RWPE2 (cell line): Measurements from ENCODE around the gene PTTG1IP2.

Experiments
- ATAC-seq: fragments of 200-7000 bp; cut with Tn5 transposase; 3 replicates; pipeline ENCODE4 v1.9.1; 2021; ENCODE audit warnings: low read depth
- DNase-seq: peaks from one replicate; pipeline ENCODE4 v3.0.0-alpha.2; 2020; ENCODE audit warnings: low spot score
- H3K27ac ChIP-seq: fragments of 450-650 bp; 2 replicates; pipeline ENCODE4 v1.5.1; 2017; ENCODE audit warnings: mild to moderate bottlenecking; ENCODE audit not compliant: poor library complexity, severe bottlenecking
- H3K27me3 ChIP-seq: fragments of 250-450 bp; sonication (Bioruptor Pico); 2 replicates; pipeline ENCODE4 v1.5.1; 2021; ENCODE audit warnings: mild to moderate bottlenecking, moderate library complexity; ENCODE audit not compliant: insufficient read depth, poor library complexity, severe bottlenecking
- H3K36me3 ChIP-seq: fragments of 250-450 bp; sonication (Bioruptor Pico); 2 replicates; pipeline ENCODE4 v1.5.1; 2020; ENCODE audit warnings: low read depth, mild to moderate bottlenecking, moderate library complexity
- H3K4me1 ChIP-seq: fragments of 250-450 bp; sonication (Bioruptor Pico); 2 replicates; pipeline ENCODE4 v1.5.1; 2021; ENCODE audit warnings: mild to moderate bottlenecking, moderate library complexity; ENCODE audit not compliant: insufficient read depth, poor library complexity, severe bottlenecking
- H3K4me3 ChIP-seq: fragments of 250-450 bp; sonication (Bioruptor Pico); 2 replicates; pipeline ENCODE4 v1.5.1; 2021; ENCODE audit warnings: mild to moderate bottlenecking, moderate library complexity; ENCODE audit not compliant: severe bottlenecking
- H3K9me3 ChIP-seq: fragments of 250-450 bp; sonication (Bioruptor Pico); 2 replicates; pipeline ENCODE4 v1.5.1; 2021; ENCODE audit warnings: mild to moderate bottlenecking, moderate library complexity; ENCODE audit not compliant: severe bottlenecking
- TF ChIP-seq, protein P1 (sequence below): fragments of 450-650 bp; IDR thresholded peaks from one replicate; pipeline ENCODE4 v1.5.1; 2017; ENCODE audit warnings: mild to moderate bottlenecking, moderate library complexity; ENCODE audit not compliant: poor library complexity, severe bottlenecking

PTTG1IP2 gene

DNA sequence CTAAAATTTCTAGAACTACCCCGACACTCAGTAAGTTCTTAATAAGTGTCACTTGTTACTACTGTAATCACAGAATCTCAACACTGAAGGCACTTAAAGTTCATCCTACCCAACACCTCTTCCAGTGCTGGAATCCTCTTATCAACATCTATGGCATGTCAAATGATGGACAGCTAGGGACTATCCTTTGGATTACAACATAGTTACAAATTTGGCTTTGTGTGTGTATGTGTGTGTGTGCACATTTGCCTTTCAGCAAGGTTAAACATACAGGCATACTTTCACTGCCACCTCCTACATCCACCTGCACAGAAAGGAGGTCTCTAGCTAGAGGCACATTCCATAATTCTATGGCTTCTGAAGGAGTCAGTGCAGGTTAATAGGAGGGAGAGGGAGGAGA lies 25.8 kb downstream of the PTTG1IP2 start:
- no peak overlapping the region for H3K4me3 ChIP-seq
- no peaks in the 10 kb centered on the region for H3K27me3 ChIP-seq
- TF ChIP-seq, protein P1, sequence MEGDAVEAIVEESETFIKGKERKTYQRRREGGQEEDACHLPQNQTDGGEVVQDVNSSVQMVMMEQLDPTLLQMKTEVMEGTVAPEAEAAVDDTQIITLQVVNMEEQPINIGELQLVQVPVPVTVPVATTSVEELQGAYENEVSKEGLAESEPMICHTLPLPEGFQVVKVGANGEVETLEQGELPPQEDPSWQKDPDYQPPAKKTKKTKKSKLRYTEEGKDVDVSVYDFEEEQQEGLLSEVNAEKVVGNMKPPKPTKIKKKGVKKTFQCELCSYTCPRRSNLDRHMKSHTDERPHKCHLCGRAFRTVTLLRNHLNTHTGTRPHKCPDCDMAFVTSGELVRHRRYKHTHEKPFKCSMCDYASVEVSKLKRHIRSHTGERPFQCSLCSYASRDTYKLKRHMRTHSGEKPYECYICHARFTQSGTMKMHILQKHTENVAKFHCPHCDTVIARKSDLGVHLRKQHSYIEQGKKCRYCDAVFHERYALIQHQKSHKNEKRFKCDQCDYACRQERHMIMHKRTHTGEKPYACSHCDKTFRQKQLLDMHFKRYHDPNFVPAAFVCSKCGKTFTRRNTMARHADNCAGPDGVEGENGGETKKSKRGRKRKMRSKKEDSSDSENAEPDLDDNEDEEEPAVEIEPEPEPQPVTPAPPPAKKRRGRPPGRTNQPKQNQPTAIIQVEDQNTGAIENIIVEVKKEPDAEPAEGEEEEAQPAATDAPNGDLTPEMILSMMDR, result no peak
- no peak overlapping the region for H3K27ac ChIP-seq
- no peaks in the 10 kb centered on the region for H3K36me3 ChIP-seq
- H3K9me3 ChIP-seq, result no peaks in the 10 kb centered on the region
- no peak for ATAC-seq
- no peak for DNase-seq
- no peaks in the 10 kb centered on the region for H3K4me1 ChIP-seq

DNA sequence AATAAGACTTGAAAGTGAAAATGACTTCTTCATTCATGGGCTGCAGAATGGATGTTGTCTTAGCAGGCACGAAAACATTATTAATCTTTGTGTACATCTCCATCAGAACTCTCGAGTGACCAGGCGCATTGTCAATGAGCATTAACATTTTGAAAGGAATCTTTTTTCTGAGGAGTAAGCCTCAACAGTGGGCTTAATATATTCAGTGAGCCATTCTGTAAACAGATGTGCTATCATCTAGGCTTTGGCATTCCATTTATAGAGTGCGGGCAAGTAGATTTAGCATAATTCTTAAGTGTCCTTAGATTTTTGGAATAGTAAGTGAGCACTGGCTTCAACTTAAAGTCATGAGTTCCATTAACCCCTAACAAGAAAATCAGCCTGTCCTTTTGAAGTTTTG lies 33.1 kb downstream of the PTTG1IP2 start:
- DNase-seq (no peak), ATAC-seq (no peak)
- H3K9me3 ChIP-seq, result no peaks in the 10 kb centered on the region
- H3K36me3 ChIP-seq, result no peaks in the 10 kb centered on the region
- H3K4me1 ChIP-seq, result no peaks in the 10 kb centered on the region
- no peak overlapping the region for H3K4me3 ChIP-seq
- TF ChIP-seq, protein P1, result no peak
- H3K27ac ChIP-seq, result no peak overlapping the region
- H3K27me3 ChIP-seq, result no peaks in the 10 kb centered on the region

DNA sequence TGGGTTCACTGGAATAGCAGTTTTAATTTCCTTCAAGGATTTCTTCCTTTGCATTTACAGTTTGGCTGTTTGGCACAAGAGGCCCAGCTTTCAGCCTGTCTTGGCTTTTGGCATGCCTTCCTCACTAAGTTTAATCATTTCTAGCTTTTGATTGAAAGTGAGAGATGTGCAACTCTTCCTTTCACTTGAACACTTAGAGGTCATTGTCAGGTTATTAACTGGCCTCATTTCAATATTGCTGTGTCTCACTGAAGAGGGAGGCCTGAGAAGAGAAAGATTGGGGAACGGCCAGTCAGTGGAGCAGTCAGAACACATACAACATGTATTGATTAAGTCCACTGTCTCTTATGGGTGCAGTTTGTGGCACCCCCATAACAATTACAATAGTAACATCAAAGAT lies 33.9 kb downstream of the PTTG1IP2 start:
- DNase-seq, result no peak
- TF ChIP-seq, protein P1, result no peak
- Histone ChIP-seq H3K4me3 (no peak overlapping the region), H3K27ac (no peak overlapping the region), H3K27me3 (no peaks in the 10 kb centered on the region), H3K4me1 (no peaks in the 10 kb centered on the region), H3K36me3 (no peaks in the 10 kb centered on the region), H3K9me3 (no peaks in the 10 kb centered on the region)
- no peak for ATAC-seq

DNA sequence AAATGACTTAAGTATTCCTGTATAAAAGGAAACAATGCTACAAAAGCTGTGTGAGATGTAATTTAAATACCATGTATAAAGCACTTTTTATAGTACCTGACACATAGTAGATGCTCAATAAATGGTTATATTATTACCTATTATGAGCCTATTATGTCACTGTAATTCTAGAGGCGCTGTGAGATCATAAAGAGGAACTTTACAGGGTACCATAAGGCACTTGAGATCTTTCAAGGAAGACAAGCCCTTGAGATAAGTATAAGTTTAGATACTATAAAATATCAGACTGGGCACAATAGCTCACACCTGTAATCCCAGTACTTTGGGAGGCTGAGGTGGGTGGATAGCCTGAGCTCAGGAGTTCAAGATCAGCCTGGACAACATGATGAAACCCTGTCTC lies 38.3 kb downstream of the PTTG1IP2 start:
- Histone ChIP-seq H3K4me1 (no peaks in the 10 kb centered on the region), H3K36me3 (no peaks in the 10 kb centered on the region), H3K9me3 (no peaks in the 10 kb centered on the region), H3K27me3 (no peaks in the 10 kb centered on the region), H3K27ac (no peak overlapping the region), H3K4me3 (no peak overlapping the region)
- TF ChIP-seq, protein P1, result no peak
- ATAC-seq (no peak), DNase-seq (no peak)

DNA sequence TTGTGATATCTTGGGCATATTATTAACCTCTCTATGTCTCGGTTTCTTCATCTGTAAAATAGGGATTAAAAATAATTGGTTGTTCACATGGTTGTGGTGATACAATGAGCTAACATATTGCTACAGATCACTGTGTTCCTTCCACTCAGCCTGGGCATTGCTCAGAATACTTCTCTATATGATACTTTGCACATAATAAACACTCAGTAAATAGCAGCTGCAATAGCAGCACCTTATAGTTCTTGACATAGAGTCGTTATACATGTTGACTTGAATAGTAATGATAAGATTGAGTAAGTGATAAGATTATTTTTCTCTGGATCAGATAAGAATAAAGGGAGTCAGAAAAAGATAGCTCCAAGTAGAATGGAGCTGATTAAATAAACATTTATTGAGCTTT lies 42.3 kb downstream of the PTTG1IP2 start:
- no peaks in the 10 kb centered on the region for H3K4me1 ChIP-seq
- H3K27ac ChIP-seq, result no peak overlapping the region
- H3K4me3 ChIP-seq, result no peak overlapping the region
- TF ChIP-seq, protein P1, result no peak
- H3K27me3 ChIP-seq, result no peaks in the 10 kb centered on the region
- ATAC-seq, result no peak
- H3K9me3 ChIP-seq, result no peaks in the 10 kb centered on the region
- no peaks in the 10 kb centered on the region for H3K36me3 ChIP-seq
- DNase-seq, result no peak
